ENCODE measurements around the gene ZSCAN21.

The ZSCAN21 gene

DNA sequence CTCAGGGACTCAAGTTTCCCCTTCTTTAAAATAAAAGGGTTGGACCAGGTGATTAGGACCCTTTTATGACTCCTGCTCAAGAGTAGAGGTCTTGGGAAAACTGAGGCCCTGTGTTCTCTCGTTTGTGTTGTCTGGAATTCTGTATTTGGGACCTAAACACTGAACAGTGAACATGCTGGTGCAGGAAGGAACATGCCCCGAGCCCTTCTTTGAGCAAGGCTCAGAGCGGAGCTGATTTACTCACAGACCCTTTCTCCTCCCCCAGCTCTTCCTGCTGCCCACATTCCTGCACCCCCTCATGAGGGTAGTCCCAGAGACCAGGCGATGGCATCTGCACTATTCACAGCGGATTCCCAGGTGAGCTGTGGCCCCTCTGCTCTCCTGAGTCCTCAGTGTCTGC, 20.0 kb upstream of the ZSCAN21 start:
- DNase-seq = no peak

DNA sequence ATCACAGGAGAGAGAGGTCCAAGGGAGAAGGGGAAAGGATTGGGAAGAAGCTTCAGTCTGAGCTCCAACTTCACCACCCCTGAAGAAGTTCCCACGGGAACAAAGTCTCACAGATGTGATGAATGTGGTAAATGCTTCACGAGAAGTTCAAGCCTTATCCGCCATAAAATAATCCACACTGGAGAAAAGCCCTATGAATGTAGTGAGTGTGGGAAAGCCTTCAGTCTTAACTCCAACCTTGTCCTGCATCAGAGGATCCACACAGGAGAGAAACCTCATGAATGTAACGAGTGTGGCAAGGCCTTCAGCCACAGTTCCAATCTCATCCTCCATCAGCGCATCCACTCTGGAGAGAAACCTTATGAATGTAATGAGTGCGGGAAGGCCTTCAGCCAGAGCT, 16.0 kb upstream of the ZSCAN21 start:
- DNase-seq = no peak

DNA sequence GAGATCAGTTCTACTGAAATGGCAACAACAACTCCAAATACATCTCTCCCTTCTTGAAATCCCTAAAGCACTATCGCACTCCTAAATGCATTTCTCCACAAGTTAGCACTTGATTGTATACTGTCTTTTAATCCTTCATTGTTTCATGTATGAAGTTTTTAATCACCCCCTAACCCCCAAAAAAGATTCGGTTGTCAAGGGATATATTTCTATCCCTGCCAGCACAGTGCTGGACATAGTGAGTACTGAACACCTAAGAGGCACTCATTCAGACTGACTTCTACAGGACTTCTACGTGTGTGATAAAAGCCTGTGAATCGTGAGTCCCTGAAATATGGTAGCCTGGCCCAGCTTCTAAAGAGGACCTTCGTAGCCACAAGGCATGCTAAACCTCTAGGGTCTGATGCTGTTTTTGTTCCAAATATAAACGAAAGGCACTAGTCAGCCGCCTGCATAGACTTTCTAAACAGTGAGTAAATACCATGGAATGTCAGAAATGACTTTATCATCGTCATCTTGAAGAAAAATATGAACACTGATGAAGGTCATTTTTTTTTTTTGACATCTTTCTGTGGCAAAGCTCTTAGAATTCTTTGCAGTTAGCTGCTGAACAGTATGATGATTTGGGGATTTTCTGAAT, 14.6 kb upstream of the ZSCAN21 start:
- DNase-seq = no peak

- no peak for DNase-seq
These were observed 13.7 kb upstream of the ZSCAN21 start for GRCh38 chr7:100035876-100036275.

GRCh38 chr7:100038326-100038725, 11.2 kb upstream of the ZSCAN21 start:
- DNase-seq = no peak

GRCh38 chr7:100040575-100040974, 9.0 kb upstream of the ZSCAN21 start:
- no peak for DNase-seq

DNA sequence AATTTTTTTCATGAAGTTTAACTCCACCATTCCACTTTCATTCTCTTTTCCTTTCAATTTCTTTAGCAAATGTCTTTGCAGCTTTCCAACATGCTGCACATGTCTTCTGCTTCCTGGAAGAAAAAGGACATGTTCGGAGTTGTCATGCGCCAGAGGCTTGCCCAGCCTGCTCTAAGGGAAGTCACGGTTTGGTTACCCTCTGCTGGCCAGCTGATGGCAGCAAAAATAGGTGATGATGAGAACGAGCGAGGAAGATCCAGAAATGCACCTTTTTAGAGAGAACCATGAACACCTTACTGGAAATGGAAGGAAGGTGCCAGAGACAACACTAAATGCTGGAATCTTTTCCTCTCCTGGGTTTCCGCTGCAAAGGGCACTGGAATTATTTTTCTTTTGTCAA, 4.9 kb upstream of the ZSCAN21 start:
- DNase-seq = peak in 1 of 5 experiments; percentile 37

GRCh38 chr7:100048680-100049079, 894 bp upstream of the ZSCAN21 start:
- peak in 1 of 5 experiments; percentile 26 for DNase-seq

GRCh38 chr7:100051611-100052010, 2.0 kb downstream of the ZSCAN21 start:
- DNase-seq = no peak

DNA sequence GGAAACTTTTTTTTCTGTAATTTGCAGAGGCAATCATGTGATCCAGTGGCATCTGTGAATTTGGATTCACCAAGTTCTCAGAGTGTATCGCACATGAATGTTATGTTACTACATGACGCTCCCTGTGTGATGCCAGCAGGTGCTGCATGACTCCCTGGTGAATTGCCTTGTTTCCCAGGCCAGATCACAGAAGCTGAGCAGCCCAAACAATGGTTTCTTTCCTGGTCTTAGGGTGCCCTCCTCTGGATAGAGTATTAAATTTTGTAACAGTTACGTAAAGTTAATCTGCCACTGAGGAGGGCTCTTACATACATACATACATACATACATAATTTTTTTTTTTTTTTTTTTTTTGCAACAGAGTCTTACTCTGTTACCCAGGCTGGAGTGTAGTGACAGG, 3.6 kb downstream of the ZSCAN21 start:
- DNase-seq = peak in 2 of 5 experiments; percentile 12 to 46

DNA sequence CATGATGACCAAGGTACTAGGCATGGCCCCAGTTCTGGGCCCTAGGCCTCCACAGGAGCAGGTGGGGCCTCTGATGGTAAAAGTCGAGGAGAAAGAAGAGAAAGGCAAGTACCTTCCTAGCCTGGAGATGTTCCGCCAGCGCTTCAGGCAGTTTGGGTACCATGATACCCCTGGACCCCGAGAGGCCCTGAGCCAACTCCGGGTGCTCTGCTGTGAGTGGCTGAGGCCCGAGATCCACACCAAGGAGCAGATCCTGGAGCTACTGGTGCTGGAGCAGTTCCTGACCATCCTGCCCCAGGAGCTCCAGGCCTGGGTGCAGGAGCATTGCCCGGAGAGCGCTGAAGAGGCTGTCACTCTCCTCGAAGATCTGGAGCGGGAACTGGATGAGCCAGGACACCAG, 7.4 kb downstream of the ZSCAN21 start:
- no peak for DNase-seq

GRCh38 chr7:100059251-100059739, 9.7 kb downstream of the ZSCAN21 start:
- no peak for DNase-seq

- no peak for DNase-seq
These were observed 12.1 kb downstream of the ZSCAN21 start for GRCh38 chr7:100061518-100062193.

DNA sequence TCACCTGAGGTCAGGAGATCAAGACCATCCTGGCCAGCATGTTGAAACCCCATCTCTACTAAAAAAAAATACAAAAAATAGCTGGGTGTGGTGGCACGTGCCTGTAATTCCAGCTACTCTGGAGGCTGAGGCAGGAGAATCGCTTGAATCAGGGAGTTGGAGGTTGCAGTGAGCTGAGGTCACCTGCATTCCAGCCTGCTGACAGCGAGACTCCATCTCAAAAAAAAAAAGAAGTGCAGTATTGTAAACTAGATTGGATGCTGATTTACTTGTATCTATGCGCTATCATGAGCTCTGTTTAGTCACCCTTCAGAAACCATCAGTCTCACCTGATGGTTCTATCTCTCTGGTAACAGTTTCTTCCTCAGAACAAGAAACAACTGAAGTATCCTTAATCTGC, 13.8 kb downstream of the ZSCAN21 start:
- DNase-seq = no peak

DNA sequence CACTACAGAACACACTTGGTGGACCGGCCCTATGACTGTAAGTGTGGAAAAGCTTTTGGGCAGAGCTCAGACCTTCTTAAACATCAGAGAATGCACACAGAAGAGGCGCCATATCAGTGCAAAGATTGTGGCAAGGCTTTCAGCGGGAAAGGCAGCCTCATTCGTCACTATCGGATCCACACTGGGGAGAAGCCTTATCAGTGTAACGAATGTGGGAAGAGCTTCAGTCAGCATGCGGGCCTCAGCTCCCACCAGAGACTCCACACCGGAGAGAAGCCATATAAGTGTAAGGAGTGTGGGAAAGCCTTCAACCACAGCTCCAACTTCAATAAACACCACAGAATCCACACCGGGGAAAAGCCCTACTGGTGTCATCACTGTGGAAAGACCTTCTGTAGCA, 14.6 kb downstream of the ZSCAN21 start:
- no peak for DNase-seq

GRCh38 chr7:100065452-100066186, 16.0 kb downstream of the ZSCAN21 start:
- DNase-seq = no peak

DNA sequence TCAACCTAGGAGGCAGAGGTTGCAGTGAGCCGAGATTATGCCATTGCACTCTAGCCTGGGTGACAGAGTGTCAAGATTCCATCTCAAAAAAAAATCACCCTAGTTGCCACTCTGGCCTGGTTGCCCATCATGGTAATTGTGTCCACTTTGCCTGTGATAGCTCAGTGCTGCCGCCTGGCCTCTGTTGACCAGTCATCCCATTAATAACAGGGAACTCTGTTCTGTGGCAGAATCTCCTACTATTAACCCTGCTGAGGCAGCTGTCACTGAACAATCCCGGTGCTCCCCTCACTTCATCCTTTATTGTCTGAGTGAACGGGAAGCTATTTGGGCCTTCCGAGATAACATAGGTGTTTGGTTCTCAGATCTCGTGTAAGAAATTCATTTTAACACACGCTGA, 17.4 kb downstream of the ZSCAN21 start:
- no peak for DNase-seq

DNA sequence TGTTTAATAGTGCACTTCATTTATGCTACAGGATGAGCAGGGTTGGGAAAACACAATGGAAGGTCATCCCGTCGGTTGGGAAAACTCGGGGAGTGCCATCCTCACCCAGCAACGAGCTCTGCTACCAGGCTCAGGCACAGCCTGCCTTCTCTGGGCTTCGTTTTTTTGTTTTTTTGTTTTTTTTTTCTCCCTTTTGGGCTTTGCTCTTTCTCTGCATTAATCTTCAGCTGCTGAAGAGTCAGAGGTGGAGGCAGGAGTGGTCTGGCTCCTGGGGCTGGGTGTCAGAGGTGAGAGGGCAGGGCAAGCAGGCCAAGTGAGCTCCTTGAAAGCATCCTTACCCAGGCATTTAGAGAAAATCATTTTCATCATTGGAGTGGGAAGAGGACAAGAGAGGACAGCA, 20.4 kb downstream of the ZSCAN21 start:
- no peak for DNase-seq

GRCh38 chr7:100071018-100071723, 21.6 kb downstream of the ZSCAN21 start:
- no peak for DNase-seq

- DNase-seq = no peak
These were observed 22.9 kb downstream of the ZSCAN21 start for GRCh38 chr7:100072462-100072861.

DNA sequence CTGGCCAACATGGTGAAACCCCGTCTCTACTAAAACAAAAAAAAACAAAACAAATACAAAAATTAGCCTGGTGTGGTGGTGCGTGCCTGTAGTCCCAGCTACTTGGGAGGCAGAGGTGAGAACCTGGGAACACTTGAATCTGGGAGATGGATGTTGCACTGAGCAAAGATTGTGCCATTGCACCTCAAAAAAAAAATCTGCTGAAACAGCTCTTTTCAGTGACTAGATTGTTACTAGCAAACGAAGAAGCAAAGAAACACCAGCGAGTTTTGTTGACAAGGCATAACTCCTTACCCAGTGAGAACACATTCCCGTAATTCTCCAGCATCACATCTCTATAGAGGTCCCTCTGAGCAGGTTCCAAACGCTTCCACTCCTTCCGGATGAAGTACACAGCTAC, 25.3 kb downstream of the ZSCAN21 start:
- no peak for DNase-seq

DNA sequence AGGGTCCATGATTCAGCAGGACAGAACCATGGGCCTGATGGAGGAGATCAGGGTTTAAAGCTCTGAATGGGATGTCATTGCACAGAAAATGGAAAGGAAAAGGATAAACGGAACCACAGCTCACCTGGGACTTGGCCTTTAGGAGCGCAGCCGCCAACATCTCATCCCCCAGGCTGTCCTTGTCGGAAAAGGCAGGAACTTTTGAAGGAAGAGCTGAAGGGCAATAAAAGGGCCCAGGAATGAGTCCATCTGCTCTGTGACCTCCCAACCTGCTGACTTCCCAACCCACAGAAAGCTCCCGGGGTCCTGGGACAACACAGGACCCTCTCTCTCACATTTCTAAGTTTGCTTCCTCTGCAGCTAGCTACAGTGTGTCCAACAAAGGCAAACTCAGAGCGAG, 25.8 kb downstream of the ZSCAN21 start:
- DNase-seq = no peak

DNA sequence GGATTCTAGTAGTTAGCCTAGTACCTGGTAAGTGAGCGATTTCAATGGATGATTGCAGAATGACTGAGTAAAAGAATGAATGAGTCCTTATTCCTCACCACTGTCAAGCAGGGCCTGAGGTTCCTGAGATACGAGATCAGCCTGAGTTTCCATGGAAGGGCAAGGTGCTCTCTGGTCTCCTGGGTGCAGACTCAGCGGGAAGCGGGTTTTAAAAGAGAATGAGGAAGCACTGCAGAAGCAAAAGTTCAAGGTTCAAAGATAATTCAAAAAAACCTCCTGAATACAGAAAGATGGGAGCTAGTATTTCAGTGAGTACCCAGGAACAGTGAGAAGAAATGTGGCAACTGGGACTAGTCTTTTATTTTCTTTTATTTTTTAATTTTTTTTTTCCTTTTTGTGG, 27.6 kb downstream of the ZSCAN21 start:
- DNase-seq = no peak

All from T-helper 2 cell (primary cell).